HEK293T (cell line): ENCODE measurements around the gene MACC1.

Experiments used
- CTCF ChIA-PET: fragments of 350-600 bp; formaldehyde crosslinking; extraction: SDS; loops from one replicate; lab custom pipeline; 2021; ENCODE audit warnings: antibody characterized with exemption, inconsistent platforms; lab: Yijun Ruan, JAX
- POLR2A ChIA-PET: fragments of 350-600 bp; formaldehyde crosslinking; extraction: SDS; loops from one replicate; lab custom pipeline; 2020; ENCODE audit warnings: antibody characterized with exemption, inconsistent platforms; lab: Yijun Ruan, JAX
- DNase-seq: peaks from one replicate; pipeline ENCODE4 v3.0.0; 2012; ENCODE audit warnings: mixed read lengths; ENCODE audit errors: extremely low spot score
- ARNT ChIP-seq: fragments of 450-650 bp; IDR thresholded peaks from 2 replicates; pipeline ENCODE4 v1.6.1; 2017; ENCODE audit warnings: mild to moderate bottlenecking
- BHLHE40 ChIP-seq: fragments of 450-650 bp; IDR thresholded peaks from 2 replicates; pipeline ENCODE4 v1.6.1; 2016; ENCODE audit warnings: mild to moderate bottlenecking, moderate library complexity, borderline replicate concordance
- CTBP1 ChIP-seq: fragments of 450-650 bp; IDR thresholded peaks from 2 replicates; pipeline ENCODE4 v1.6.1; 2016; ENCODE audit warnings: borderline replicate concordance
- ELF4 ChIP-seq: fragments of 450-650 bp; IDR thresholded peaks from 2 replicates; pipeline ENCODE4 v1.6.1; 2017; ENCODE audit warnings: antibody characterized with exemption
- FOXA1 ChIP-seq: fragments of 450-650 bp; IDR thresholded peaks from 2 replicates; pipeline ENCODE4 v1.6.1; 2016; ENCODE audit warnings: mild to moderate bottlenecking
- FOXK2 ChIP-seq: fragments of 450-650 bp; IDR thresholded peaks from 2 replicates; pipeline ENCODE4 v1.6.1; 2016; ENCODE audit warnings: mild to moderate bottlenecking
- FOXM1 ChIP-seq: fragments of 450-650 bp; IDR thresholded peaks from 2 replicates; pipeline ENCODE4 v1.6.1; 2017; ENCODE audit warnings: mild to moderate bottlenecking, borderline replicate concordance
- HDGF ChIP-seq: fragments of 450-650 bp; IDR thresholded peaks from 2 replicates; pipeline ENCODE4 v1.6.1; 2017; ENCODE audit warnings: antibody characterized with exemption, borderline replicate concordance
- L3MBTL2 ChIP-seq: fragments of 450-650 bp; conservative IDR thresholded peaks from 2 replicates; pipeline ENCODE4 v1.6.1; 2016; ENCODE audit warnings: mild to moderate bottlenecking
- LEF1 ChIP-seq: fragments of 450-650 bp; IDR thresholded peaks from 2 replicates; pipeline ENCODE4 v1.6.1; 2017; ENCODE audit warnings: mild to moderate bottlenecking, borderline replicate concordance
- NFRKB ChIP-seq: fragments of 450-650 bp; IDR thresholded peaks from 2 replicates; pipeline ENCODE4 v1.6.1; 2016; ENCODE audit warnings: mild to moderate bottlenecking, moderate library complexity
- SP1 ChIP-seq: fragments of 450-650 bp; IDR thresholded peaks from 2 replicates; pipeline ENCODE4 v1.6.1; 2017
- SUZ12 ChIP-seq: fragments of 450-650 bp; IDR thresholded peaks from 2 replicates; pipeline ENCODE4 v1.6.1; 2016; ENCODE audit warnings: mild to moderate bottlenecking
- TARDBP ChIP-seq: fragments of 450-650 bp; IDR thresholded peaks from 2 replicates; pipeline ENCODE4 v1.6.1; 2016
- ZNF384 ChIP-seq: fragments of 450-650 bp; IDR thresholded peaks from 2 replicates; pipeline ENCODE4 v1.6.1; 2016
- TF ChIP-seq, protein P1 (sequence below): fragments of 450-650 bp; IDR thresholded peaks from 2 replicates; pipeline ENCODE4 v1.6.1; 2016

MACC1 gene

DNA sequence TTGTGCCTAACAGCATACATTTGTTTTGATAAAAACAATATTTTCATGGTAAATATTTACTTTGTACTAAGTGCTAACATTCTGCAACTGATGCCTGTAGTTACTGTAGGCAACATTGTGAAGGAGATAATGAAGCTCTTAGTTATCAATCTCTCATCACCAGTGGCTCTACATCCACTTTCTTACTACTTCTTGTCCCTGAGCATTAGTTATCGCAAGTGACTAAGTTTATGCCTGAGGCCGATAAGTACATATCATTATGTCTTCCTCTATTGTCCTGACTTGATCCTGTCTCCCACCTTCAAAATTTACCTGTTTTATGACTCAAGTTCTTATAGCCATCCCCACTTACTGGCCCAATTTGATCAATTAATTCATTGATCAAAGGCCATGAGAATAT lies 63.6 kb downstream of the MACC1 start:
- POLR2A ChIA-PET: no interaction called here
- TF ChIP-seq L3MBTL2 (no peak), BHLHE40 (no peak)
- no peak for DNase-seq
- CTCF ChIA-PET: interaction anchor here (0.6 kb wide), 1 partner anchor 399 kb away, joined by 3 read pairs; no protein-coding TSS in a partner anchor

DNA sequence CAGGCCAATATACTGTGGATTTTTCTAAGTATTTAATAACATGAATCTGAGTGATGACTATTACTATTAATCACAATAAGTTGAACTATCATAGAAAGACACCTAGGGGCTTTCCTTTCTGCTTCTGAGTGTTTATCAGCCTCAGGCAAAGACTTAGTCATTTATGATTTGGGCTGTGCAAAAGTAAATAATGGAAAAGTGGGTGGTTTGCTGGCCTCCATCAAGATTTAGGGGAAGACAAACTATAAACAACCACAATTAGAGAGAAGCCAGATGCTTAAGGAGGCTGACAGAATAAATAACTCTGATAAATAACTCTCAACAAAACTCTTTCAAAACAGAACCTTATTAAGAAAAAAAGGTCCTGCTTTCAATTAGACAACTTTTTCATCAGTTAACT lies 64.7 kb downstream of the MACC1 start:
- ChIA-PET POLR2A (no interaction called here), CTCF (no interaction called here)
- DNase-seq: no peak
- TF ChIP-seq SP1 (no peak), NFRKB (no peak), TARDBP (no peak), CTBP1 (no peak), ZNF384 (no peak), SUZ12 (no peak), FOXK2 (no peak), L3MBTL2 (no peak), HDGF (no peak), BHLHE40 (no peak), ELF4 (no peak), ARNT (no peak), FOXM1 (no peak)
- TF ChIP-seq, protein P1, sequence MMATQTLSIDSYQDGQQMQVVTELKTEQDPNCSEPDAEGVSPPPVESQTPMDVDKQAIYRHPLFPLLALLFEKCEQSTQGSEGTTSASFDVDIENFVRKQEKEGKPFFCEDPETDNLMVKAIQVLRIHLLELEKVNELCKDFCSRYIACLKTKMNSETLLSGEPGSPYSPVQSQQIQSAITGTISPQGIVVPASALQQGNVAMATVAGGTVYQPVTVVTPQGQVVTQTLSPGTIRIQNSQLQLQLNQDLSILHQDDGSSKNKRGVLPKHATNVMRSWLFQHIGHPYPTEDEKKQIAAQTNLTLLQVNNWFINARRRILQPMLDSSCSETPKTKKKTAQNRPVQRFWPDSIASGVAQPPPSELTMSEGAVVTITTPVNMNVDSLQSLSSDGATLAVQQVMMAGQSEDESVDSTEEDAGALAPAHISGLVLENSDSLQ: no peak

DNA sequence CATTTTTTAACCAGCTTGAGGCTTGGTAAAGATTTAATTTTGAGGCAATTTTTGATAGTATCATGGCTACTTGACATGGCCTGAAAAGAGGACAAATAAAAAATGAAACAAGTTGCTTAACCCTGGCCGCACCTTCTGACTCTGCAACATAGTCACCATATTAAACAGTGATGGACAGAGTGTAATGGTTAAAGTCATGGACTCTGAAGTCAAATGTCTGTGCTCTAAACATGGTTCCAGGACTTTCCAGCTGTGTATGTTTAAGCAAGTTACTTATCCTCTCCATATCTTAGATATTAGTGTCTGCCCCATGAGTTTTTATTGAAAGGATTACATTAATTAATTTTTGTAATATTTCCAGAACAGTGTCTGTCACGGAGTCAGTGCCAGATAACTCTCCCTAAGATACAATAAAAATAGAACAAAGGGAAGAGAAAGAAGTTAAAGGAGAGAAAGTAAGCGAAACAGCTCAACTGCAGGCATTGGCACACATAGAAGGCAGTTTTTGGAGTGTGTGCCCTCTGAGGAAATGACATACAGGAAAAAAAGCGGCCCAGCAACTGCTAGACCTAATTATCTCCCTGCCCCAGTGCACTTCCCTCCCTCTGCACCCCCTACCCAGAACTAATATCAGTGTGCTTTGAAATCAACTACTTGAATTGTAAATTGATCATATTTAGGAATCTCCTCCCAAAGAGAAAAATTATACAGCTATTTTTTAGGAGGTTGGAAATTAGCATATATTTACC lies 65.3 kb downstream of the MACC1 start:
- no peak for TF ChIP-seq ZNF384
- no peak for TF ChIP-seq FOXK2
- no peak for TF ChIP-seq ELF4
- no peak for TF ChIP-seq TARDBP
- ChIA-PET CTCF (no interaction called here), POLR2A (no interaction called here)
- no peak for DNase-seq

DNA sequence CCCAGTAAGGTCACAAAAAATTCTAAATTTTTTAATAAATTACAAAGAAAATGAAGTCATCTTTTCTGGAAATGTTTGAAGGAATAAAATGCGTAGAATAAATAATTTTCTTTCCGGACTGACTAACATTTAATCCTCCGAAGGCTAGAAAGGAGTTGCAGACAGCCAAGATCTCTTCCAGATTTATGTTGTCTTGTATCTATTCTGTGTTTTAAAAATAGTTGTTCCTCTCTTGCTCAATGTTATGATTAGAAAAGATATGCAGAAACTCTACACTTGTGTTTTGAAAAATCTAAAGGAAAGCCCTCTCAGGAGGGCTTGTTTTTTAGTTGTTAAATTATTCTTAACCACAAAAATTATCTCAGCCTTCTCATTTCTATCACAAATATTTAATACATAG lies 70.7 kb downstream of the MACC1 start:
- CTCF ChIA-PET: no interaction called here
- DNase-seq: no peak
- POLR2A ChIA-PET: no interaction called here
- no peak for TF ChIP-seq SP1
- TF ChIP-seq FOXM1: no peak
- no peak for TF ChIP-seq BHLHE40
- no peak for TF ChIP-seq ARNT
- TF ChIP-seq, protein P1: no peak
- TF ChIP-seq FOXK2: no peak
- TF ChIP-seq FOXA1: no peak
- no peak for TF ChIP-seq LEF1
- no peak for TF ChIP-seq NFRKB

DNA sequence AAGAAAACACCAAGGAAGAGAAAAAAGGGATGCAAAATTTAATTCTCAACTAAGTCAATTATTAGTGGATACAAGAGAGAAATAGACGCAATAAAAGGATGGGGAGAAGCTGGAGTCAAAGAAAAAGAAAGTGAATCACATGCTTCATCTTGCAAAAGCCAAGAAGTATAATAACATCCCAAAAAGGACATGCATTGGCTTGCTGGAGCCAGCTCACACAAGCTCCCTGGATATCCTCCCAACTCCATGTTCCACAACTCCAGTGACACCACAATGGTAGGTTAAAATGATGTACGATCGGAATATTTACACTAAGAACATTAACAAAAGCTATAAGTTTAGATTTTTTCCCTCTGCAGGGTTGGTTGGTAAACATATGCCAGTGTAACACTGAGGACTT lies 72.4 kb downstream of the MACC1 start:
- POLR2A ChIA-PET: no interaction called here
- CTCF ChIA-PET: no interaction called here
- DNase-seq: no peak
- TF ChIP-seq SUZ12: no peak
- TF ChIP-seq BHLHE40: no peak

DNA sequence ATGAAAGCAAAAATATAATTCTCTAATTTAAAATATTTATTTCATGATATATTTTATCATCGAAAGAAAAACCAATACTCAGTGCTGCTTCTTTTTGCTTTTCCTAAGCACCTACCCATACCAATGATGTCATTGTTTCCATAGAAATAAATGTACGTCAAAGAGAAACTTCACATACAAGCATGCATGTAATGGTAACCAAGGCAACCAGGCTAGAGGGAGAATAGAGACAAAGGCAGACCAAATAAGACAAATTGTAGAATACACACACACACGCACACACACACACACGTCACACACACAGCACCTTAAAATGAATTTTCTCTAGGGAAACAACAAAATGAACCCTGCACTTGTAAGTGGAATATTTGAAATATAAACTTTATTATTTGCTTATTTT lies 75.5 kb downstream of the MACC1 start:
- ChIA-PET CTCF (no interaction called here), POLR2A (no interaction called here)
- TF ChIP-seq SP1: no peak
- no peak for TF ChIP-seq NFRKB
- no peak for TF ChIP-seq TARDBP
- no peak for TF ChIP-seq ARNT
- TF ChIP-seq HDGF: no peak
- no peak for TF ChIP-seq CTBP1
- no peak for TF ChIP-seq FOXM1
- no peak for TF ChIP-seq SUZ12
- TF ChIP-seq FOXA1: no peak
- no peak for DNase-seq

DNA sequence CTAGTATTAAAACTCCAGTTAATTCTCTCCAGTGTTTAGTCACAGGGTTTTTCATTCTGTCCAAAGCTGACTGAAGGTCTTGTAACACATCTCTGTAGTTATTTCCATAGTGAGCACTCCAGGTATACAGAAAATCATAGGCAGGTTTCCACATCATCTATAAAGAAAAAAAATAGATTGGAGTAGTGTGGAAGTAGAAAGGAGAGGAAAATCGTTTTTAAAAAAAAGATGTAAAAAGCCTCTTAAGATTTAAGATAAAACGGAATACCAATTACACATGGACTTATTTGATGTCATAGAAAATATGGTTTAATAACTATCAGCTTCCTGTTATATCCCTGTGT lies 76.2 kb downstream of the MACC1 start:
- TF ChIP-seq ZNF384 (no peak), ELF4 (no peak), HDGF (no peak), FOXK2 (no peak), L3MBTL2 (no peak), CTBP1 (no peak), FOXA1 (no peak), LEF1 (no peak), NFRKB (no peak), SP1 (no peak), SUZ12 (no peak), FOXM1 (no peak), TARDBP (no peak), BHLHE40 (no peak), ARNT (no peak)
- TF ChIP-seq, protein P1: no peak
- ChIA-PET POLR2A (no interaction called here), CTCF (no interaction called here)
- no peak for DNase-seq
